Measurements from ENCODE around the gene DKKL1. TPM values are rescaled to one million over a fixed set of nuclear protein-coding genes. Genes with fewer than 3 reads are reported as not detected.

The DKKL1 gene
- total RNA-seq, 1 experiment from 2014 or later = 0.13 TPM

DNA sequence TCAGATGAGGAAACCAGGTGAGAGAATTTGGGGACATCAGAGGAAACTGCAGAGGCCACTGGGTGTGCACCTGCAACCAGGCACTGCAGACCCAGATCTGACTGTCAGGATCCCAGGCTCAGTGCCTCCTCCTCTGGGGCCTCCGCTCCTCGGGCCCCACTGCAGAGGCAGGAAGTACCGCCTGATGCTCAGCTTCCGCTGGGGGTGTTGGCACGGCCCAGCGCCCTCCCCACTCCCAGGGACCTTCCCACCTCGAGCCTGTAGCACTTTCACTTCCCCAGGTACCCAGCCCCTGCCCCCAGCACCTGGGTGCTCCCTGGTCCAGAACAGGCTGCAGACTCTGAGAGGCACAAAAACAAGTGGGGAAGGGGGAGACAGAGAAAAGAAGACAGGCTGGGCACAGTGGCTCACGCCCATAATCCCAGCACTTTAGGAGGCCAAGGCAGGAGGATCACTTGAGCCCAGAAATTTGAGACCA lies 29.8 kb upstream of the DKKL1 start:
- DNase-seq (ENCODE audit: low read depth in 1 of 2, low spot score in 2 of 2) = no peak
- no peaks in the 10 kb centered on the region for H3K36me3 ChIP-seq
- no peaks in the 10 kb centered on the region for H3K9me3 ChIP-seq (replicated peaks)
- H3K4me3 ChIP-seq = no peak overlapping the region
- no peaks in the 10 kb centered on the region for H3K27me3 ChIP-seq (replicated peaks)
- H3K4me1 ChIP-seq (replicated peaks) = no peaks in the 10 kb centered on the region
- no peak overlapping the region for H3K27ac ChIP-seq

DNA sequence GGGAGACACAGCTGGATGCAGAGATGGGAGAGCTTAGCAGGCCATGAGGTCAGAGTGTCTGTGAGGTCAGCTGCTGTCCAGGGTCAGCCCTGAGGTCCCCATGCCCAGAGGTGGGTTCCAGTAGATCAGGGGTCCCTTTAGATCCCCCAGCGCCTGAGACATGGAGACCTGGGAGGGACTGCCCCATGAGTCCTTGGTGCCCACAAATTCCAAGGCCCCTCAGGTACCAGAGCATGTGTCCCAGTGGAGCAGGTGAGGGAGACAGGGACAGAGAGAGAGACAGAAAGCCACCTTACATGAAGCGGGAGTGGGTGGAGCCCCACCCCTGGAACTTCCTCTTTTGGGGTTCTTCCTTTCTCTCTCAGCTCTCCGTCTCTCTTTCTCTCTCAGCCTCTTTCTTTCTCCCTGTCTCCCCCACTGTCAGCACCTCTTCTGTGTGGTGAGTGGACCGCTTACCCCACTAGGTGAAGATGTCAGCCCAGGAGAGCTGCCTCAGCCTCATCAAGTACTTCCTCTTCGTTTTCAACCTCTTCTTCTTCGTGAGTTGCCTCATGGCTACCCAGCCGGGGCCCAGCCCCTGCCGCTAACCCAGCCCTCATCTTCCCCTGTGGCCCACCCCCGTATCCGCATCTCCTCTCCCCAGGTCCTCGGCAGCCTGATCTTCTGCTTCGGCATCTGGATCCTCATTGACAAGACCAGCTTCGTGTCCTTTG lies 28.4 kb upstream of the DKKL1 start, which contains the start of gene CD37:
Gene CD37, plus strand, starts transcription at position 336 of the 713 bp plus-strand sequence. Its CDS starts 135 bp downstream, at position 471.
- Histone ChIP-seq H3K9me3 (replicated peaks) (no peaks in the 10 kb centered on the region), H3K4me1 (replicated peaks) (no peaks in the 10 kb centered on the region), H3K27me3 (replicated peaks) (no peaks in the 10 kb centered on the region), H3K4me3 (no peak within 1 kb of the TSS), H3K27ac (no peak within 1 kb of the TSS), H3K36me3 (no peaks in the 10 kb centered on the region)
- no peak for DNase-seq (ENCODE audit: low read depth in 1 of 2, low spot score in 2 of 2)

DNA sequence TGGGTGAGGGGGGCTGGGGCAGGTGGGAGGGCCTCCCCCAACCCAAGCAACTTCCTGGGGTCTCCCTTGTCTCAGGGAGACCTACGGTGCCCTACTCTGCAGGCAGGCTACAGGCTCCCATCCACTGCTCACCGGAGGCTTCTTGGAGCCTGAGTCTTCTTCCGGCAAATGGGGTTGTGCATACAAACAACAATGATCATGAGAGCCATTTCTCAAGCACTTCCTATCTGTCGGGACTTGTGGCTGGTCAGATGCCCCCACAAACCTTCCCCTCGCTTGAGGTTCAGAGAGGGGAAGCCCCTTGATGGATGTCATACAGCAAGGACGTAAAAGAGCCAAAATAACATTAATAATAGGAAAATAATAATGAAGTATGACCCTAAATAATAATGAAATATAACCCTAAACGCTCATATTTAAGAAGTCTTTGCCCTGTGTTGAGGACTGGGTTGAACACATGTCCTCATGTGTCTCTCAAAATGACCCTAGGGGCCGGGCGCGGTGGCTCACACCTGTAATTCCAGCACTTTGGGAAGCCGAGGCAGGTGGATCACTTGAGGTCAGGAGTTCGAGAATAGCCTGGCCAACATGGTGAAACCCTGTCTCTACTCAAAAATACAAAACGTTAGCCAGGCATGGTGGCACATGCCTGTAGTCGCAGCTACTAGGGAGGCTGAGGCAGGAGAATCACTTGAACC lies 27.7 kb upstream of the DKKL1 start:
- Histone ChIP-seq H3K4me1 (replicated peaks) (0 out of 2 replicates have a peak, but pooled peaks cover 1% of the 10 kb centered on the region), H3K27me3 (replicated peaks) (no peaks in the 10 kb centered on the region)
- DNase-seq (ENCODE audit: low read depth in 1 of 2, low spot score in 2 of 2) = no peak

DNA sequence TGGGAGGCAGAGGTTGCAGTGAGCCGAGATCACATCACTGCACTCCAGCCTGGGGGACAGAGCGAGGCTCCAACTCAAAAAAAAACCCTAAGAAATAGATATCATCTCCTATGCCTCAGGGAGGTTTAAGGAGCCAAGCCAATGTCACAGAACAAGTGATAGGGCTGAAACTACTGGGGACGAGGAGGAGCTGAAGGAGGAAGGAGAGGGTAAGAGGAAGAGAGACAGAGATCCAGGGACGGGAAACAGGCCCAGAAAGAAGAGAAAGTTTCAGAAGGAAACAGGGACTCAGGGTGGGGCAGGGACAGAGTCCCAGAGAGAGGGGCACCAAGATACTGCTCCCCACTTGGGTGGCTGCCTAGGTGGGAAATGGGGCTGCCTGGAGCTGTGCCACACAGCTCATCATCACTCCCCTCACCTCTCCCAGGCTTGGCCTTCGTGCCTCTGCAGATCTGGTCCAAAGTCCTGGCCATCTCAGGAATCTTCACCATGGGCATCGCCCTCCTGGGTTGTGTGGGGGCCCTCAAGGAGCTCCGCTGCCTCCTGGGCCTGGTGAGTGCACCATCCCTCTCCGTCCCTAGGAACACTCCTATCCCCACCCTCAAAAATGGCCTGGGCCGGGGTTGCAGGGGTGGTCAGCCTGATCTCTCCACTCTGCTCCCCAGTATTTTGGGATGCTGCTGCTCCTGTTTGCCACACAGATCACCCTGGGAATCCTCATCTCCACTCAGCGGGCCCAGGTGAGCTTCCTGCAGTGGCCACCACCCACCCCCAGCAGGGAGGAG lies 27.0 kb upstream of the DKKL1 start:
- DNase-seq (ENCODE audit: low read depth in 1 of 2, low spot score in 2 of 2) = no peak
- no peaks in the 10 kb centered on the region for H3K27me3 ChIP-seq (replicated peaks)
- H3K4me3 ChIP-seq = no peak overlapping the region
- no peaks in the 10 kb centered on the region for H3K9me3 ChIP-seq (replicated peaks)
- no peak overlapping the region for H3K27ac ChIP-seq
- H3K4me1 ChIP-seq (replicated peaks) = 0 out of 2 replicates have a peak, but pooled peaks cover 3% of the 10 kb centered on the region
- peaks cover 9% of the 10 kb centered on the region for H3K36me3 ChIP-seq

More for the DNA sequence above, 27.7 kb upstream of the DKKL1 start:
- Histone ChIP-seq H3K27ac (no peak overlapping the region), H3K4me3 (no peak overlapping the region), H3K9me3 (replicated peaks) (no peaks in the 10 kb centered on the region), H3K36me3 (peaks cover 1% of the 10 kb centered on the region)

- Histone ChIP-seq H3K9me3 (replicated peaks) (no peaks in the 10 kb centered on the region), H3K4me3 (no peak overlapping the region), H3K4me1 (replicated peaks) (0 out of 2 replicates have a peak, but pooled peaks cover 3% of the 10 kb centered on the region), H3K36me3 (peaks cover 12% of the 10 kb centered on the region), H3K27me3 (replicated peaks) (no peaks in the 10 kb centered on the region), H3K27ac (no peak overlapping the region)
- DNase-seq (ENCODE audit: low read depth in 1 of 2, low spot score in 2 of 2) = no peak
Observed at GRCh38 chr19:49337267-49338022, 26.2 kb upstream of the DKKL1 start.

GRCh38 chr19:49338023-49338677 lies 25.5 kb upstream of the DKKL1 start:
- no peak for DNase-seq (ENCODE audit: low read depth in 1 of 2, low spot score in 2 of 2)
- H3K36me3 ChIP-seq = peaks cover 19% of the 10 kb centered on the region
- H3K9me3 ChIP-seq (replicated peaks) = no peaks in the 10 kb centered on the region
- H3K4me3 ChIP-seq = no peak overlapping the region
- H3K27ac ChIP-seq = no peak overlapping the region
- H3K4me1 ChIP-seq (replicated peaks) = 0 out of 2 replicates have a peak, but pooled peaks cover 3% of the 10 kb centered on the region
- no peaks in the 10 kb centered on the region for H3K27me3 ChIP-seq (replicated peaks)

DNA sequence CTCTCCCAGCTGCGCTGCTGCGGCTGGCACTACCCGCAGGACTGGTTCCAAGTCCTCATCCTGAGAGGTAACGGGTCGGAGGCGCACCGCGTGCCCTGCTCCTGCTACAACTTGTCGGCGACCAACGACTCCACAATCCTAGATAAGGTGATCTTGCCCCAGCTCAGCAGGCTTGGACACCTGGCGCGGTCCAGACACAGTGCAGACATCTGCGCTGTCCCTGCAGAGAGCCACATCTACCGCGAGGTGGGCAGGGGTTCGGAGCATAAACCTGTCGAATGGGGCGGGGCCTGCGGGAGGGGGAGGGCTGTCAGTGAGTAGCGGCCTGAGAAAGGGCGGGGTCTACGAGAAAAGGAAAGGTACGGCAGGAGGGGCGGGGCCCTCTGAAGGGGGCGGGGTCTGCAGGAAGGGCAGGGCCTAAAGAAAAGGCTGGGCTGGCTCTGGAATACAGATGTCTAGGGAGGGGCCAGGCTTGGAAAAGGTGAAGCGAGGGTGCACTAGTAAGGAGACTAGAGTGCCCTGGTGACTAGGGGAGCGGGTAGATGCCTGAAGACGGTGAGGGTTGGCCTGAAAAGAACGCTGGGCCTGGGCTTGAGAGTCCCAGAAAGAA lies 24.9 kb upstream of the DKKL1 start:
- Histone ChIP-seq H3K4me1 (replicated peaks) (0 out of 2 replicates have a peak, but pooled peaks cover 3% of the 10 kb centered on the region), H3K36me3 (peaks cover 22% of the 10 kb centered on the region), H3K27me3 (replicated peaks) (no peaks in the 10 kb centered on the region), H3K4me3 (no peak overlapping the region), H3K9me3 (replicated peaks) (no peaks in the 10 kb centered on the region), H3K27ac (no peak overlapping the region)
- DNase-seq (ENCODE audit: low read depth in 1 of 2, low spot score in 2 of 2) = no peak

DNA sequence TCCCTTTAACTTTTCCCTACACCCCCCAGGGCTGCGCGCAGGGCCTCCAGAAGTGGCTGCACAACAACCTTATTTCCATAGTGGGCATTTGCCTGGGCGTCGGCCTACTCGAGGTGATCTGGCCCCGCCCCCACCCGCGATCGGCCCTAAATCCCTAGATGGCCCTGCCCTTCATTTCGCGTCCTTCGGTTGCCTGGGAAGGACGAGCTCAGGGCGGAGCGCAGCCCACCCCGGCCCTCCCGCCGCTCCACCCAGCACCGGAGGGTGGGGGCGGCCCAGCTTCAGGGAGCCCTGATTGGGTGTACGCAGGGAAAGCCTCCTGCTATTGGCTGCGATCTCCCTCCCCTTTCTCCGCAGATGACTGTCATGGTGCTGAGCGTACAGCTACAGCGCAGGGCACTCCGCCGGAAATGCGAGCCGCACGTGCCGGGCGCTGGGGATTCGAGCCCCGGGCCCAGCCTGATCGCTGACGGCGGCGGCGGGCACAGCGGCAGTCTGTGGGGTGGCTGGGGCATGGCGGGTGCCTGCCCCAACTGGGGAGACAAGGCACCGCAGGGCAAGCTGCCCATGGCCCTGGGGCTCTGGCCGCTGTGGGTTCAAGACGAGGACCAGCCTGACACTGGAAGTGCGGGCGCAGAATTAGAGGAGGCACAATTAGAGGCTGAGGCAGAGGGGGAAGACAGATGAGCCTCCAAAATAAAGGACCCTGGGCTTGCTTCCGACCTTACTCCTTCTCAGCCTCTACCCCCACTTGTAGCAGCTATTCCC lies 24.2 kb upstream of the DKKL1 start:
- Histone ChIP-seq H3K36me3 (peaks cover 26% of the 10 kb centered on the region), H3K27ac (no peak overlapping the region), H3K4me1 (replicated peaks) (0 out of 2 replicates have a peak, but pooled peaks cover 3% of the 10 kb centered on the region), H3K27me3 (replicated peaks) (no peaks in the 10 kb centered on the region), H3K9me3 (replicated peaks) (no peaks in the 10 kb centered on the region), H3K4me3 (no peak overlapping the region)
- DNase-seq (ENCODE audit: low read depth in 1 of 2, low spot score in 2 of 2) = no peak

DNA sequence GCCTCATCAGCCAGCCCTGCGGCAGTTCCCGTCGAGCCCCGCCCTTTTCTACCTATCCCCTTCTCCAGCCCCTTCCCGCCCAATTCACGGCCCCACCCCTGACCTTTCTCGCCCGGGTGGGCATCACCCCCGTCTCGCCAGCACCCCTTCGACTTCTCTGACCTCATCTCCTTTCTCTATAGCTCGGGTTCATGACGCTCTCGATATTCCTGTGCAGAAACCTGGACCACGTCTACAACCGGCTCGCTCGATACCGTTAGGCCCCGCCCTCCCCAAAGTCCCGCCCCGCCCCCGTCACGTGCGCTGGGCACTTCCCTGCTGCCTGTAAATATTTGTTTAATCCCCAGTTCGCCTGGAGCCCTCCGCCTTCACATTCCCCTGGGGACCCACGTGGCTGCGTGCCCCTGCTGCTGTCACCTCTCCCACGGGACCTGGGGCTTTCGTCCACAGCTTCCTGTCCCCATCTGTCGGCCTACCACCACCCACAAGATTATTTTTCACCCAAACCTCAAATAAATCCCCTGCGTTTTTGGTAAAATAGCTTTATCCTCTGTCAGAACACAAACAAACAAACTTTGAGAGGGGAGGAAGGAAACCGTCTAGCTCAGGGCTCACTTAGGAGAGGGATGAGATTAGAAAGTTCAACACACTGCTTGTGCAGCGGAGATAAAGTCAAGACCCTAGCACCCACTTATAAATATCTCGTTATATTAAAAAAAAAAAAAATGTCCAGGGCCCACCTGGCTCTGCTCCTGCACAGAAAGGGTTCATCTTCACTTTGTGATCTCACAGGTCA lies 23.4 kb upstream of the DKKL1 start:
- peaks cover 34% of the 10 kb centered on the region for H3K36me3 ChIP-seq
- no peaks in the 10 kb centered on the region for H3K9me3 ChIP-seq (replicated peaks)
- no peak overlapping the region for H3K27ac ChIP-seq
- H3K4me3 ChIP-seq = no peak overlapping the region
- peak in 1 of 2 experiments; percentile 7 for DNase-seq (ENCODE audit: low read depth in 1 of 2, low spot score in 2 of 2)
- H3K4me1 ChIP-seq (replicated peaks) = 0 out of 2 replicates have a peak, but pooled peaks cover 3% of the 10 kb centered on the region
- no peaks in the 10 kb centered on the region for H3K27me3 ChIP-seq (replicated peaks)

GRCh38 chr19:49340865-49341718 lies 22.6 kb upstream of the DKKL1 start:
- H3K9me3 ChIP-seq (replicated peaks) = no peaks in the 10 kb centered on the region
- peaks cover 39% of the 10 kb centered on the region for H3K36me3 ChIP-seq
- no peak overlapping the region for H3K27ac ChIP-seq
- no peaks in the 10 kb centered on the region for H3K27me3 ChIP-seq (replicated peaks)
- no peak for DNase-seq (ENCODE audit: low read depth in 1 of 2, low spot score in 2 of 2)
- no peak overlapping the region for H3K4me3 ChIP-seq
- 0 out of 2 replicates have a peak, but pooled peaks cover 3% of the 10 kb centered on the region for H3K4me1 ChIP-seq (replicated peaks)
